DMS53 treated with DMSO at 0.1 percent for 48 hours (cell line): ENCODE data around the gene LCE1F.

ENCODE experiments used
- DNase-seq: peaks from one replicate; lab custom pipeline; 2025; ENCODE audit not compliant: unreplicated experiment; lab: John Stamatoyannopoulos, UW

LCE1F gene

GRCh38 chr1:152774875-152775274 lies at the start of gene LCE1F:
LCE1F (plus strand) TSS chr1:152775140; CDS start chr1:152776372, 1,232 bp downstream.
- DNase-seq: no peak

- DNase-seq: no peak
These were observed 49.7 kb upstream of the LCE1F start for GRCh38 chr1:152725261-152725660.

DNA sequence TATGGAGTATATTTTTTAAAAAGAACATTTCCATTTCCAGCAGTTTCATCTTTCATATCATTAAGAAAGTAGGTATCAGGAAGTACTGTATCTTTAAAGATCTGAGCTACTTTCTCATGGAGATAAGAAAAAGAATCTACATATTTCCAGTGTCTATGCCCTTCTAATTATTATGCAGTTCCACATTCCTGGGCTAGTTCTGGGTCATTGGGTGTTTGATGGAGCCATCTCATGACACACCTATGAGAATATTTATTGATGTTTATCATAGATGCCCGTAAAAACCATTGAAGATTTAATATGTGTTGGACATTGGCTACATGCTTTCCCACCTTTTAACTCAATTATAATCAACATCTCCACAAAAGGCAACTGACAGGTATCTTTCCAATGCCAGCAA lies 46.0 kb upstream of the LCE1F start:
- DNase-seq: no peak

GRCh38 chr1:152735648-152736047 lies 39.3 kb upstream of the LCE1F start:
- no peak for DNase-seq

GRCh38 chr1:152737997-152738396 lies 36.9 kb upstream of the LCE1F start:
- no peak for DNase-seq

DNA sequence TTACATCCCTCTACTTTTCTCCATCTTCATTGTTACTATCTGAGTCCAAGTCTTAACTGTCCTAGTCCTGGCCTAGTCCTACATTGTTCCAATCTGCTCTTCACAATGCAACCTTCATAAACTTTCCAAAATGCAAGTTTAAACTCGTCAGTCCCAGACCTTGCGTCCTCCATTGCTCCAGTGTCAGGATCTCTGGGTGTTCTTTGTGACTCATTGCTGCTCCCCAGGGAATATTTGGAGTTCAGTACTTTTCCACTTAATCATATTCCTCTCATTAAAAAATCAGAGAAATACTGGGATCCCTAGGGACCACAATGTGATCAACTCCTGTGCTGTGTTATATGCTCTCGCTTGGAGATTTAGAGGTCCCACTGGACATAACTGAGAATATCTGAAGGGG lies 35.1 kb upstream of the LCE1F start:
- DNase-seq: no peak

GRCh38 chr1:152741656-152742055 lies 33.3 kb upstream of the LCE1F start:
- DNase-seq: no peak

GRCh38 chr1:152743371-152744145 lies 31.4 kb upstream of the LCE1F start:
- DNase-seq: no peak

DNA sequence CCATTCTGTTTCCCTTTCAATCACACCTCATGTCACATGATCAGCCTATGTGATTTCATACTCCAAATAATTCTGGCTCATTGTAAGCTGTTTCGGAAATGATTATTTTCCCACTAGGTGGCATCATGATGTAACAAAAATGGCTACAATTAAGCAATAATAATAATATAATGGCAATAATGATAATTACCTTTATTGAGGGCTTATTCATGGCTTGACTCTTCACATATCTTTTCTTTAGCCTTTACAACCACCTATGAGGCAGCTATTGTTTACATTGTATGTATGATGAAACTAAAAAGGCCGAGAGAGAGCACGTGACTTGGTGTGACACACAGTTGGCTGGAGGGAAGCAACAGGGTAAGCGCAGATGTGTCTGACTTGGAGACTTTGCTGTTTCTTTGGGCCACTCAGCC lies 29.6 kb upstream of the LCE1F start:
- DNase-seq: no peak

DNA sequence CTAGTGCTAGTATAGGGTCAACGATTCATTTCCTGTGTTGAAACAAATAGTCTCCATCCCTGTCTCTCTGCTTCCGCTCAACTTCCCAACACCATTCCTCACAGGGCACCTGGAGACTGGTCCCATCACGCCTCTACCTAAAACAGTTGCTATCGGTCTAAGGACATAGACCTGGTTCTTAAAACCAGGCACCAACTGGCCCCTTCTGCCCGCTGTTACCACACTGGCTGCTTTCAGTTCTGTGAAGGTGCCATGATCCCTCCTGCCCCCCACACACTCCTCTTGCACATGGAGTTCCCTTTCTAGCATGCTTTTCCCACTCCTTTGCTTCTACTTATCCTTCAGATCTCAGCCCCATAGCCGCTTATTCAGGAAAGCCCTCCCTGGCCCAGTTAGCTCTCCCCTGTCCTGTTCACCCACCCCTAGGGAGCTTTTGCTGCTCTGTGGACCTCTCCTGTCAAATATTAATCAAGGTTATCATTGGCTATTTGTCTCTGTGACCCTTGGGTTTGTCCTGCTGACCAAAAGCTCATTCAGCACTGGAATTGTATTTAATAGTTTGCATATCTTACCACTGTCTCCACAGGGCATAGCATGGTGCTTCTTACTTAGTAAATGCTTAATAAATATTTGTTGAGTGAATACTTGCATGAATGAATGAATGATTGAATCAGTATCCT lies 29.0 kb upstream of the LCE1F start:
- DNase-seq: no peak

GRCh38 chr1:152747831-152748230 lies 27.1 kb upstream of the LCE1F start:
- no peak for DNase-seq

GRCh38 chr1:152752225-152752624 lies 22.7 kb upstream of the LCE1F start:
- DNase-seq: no peak

DNA sequence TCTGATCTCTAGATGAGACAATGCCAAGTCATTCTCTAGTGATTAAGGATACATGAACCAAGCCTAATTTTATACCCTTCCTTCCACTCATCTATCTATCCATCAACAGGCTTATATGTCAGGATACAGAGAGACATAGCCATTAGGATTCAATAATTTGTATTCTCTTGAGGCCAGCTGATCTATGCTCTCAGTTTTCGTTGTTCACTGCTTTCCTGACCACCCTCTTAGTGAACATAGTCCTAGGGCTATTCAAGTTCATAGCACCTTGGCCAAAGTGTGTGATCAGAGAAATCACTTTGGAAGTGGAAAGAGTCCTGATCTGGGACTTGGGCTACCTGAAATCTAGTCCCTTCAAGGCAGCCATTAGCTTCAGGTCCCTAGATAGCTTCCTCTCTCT lies 21.4 kb upstream of the LCE1F start:
- no peak for DNase-seq

- no peak for DNase-seq
These were observed 18.1 kb upstream of the LCE1F start for GRCh38 chr1:152756872-152757271.

GRCh38 chr1:152757747-152758146 lies 17.2 kb upstream of the LCE1F start, which contains the start of gene KPRP:
KPRP (plus strand) TSS chr1:152758025; CDS start chr1:152759589, 1,564 bp downstream.
- DNase-seq: no peak

DNA sequence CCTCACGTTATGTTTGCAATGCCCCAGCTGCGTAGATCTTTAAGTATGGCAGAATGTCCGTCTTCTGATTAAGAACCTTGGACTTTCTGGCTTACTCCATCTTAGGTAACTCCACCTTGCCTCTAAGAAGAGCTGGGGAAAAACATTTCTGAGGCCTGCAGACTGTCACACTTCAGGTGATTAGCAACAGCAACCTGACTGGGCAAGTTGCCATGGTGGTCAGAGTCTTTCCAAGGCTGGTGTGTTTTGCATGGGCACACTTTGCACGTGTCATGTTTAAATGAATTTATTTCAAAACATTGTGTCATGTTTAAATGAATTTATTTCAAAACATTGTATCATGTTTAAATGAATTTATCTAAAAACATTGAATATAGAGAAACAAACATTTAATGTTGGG lies 16.3 kb upstream of the LCE1F start:
- DNase-seq: no peak

GRCh38 chr1:152759453-152760173 lies 15.3 kb upstream of the LCE1F start:
- DNase-seq: no peak

GRCh38 chr1:152760551-152761190 lies 14.3 kb upstream of the LCE1F start:
- DNase-seq: no peak

DNA sequence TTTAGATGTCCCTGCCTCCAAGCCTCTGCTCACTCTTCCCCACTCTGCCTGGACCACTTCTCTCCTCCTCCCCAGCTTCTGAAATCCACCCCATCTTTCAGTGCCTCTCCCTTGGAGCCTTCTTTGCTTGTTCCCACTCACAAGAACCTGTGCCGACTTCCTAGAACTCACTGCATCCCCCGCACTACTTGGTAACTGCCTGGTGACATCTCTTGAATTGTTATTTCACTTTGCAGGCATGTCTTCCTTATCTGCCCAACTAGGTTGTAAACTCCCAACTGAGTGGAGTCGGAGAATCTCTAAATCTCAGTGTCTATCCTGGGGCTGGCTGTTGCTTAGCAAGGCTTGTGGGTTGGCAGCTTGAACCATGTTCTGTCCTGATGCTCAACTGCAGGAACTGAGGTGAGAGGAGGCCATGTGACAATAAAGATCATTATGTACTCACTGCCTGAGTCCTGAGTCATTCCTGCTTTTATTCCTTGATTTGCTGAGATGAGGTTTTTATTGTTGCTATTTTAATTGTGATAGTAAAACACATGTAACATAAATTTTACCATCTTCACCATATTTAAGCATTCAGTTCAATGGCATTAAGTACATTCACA lies 13.2 kb upstream of the LCE1F start:
- no peak for DNase-seq

DNA sequence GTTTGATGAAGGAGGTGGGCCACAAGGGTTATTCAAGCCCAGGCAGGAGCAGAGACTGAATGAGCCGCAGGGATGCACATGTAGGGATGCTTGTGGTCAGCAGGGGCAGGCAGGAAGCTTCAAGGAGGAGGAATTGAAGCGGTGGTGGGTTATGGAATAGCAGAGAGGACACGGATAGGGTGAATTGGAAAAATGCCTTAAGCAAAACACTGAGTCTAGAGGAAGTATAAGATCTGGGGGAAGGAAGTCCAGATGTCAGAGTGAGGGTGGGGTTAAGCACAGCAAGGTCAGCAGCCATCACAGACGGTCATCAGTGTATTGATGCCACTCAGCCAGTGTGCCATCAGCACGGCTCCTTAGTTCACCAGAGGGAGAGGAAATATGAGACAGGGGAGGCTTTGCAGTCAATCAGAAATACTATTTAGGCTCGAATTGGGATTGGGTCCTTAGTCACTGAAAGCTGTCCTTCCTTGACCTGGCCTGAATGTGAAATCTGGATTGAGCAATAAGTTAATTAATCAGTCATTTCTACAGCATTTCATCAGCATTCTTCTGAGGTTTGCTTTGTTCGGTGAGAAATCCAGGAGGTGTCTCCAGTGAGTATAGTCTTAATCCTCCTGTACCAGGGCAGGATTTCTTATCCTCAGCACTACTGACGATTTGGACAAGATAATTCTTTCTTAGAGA lies 6.0 kb upstream of the LCE1F start:
- DNase-seq: no peak
